ENCODE data around the gene CHST15. TPM values are rescaled to one million over a fixed set of nuclear protein-coding genes. Genes with fewer than 3 reads are reported as not detected.
A peak's percentile ranks its signal among the peaks of the same experiment; 100 is the strongest.

CHST15 gene
- total RNA-seq, 2 experiments from 2014 or later: 14.7 to 26.4 TPM

DNA sequence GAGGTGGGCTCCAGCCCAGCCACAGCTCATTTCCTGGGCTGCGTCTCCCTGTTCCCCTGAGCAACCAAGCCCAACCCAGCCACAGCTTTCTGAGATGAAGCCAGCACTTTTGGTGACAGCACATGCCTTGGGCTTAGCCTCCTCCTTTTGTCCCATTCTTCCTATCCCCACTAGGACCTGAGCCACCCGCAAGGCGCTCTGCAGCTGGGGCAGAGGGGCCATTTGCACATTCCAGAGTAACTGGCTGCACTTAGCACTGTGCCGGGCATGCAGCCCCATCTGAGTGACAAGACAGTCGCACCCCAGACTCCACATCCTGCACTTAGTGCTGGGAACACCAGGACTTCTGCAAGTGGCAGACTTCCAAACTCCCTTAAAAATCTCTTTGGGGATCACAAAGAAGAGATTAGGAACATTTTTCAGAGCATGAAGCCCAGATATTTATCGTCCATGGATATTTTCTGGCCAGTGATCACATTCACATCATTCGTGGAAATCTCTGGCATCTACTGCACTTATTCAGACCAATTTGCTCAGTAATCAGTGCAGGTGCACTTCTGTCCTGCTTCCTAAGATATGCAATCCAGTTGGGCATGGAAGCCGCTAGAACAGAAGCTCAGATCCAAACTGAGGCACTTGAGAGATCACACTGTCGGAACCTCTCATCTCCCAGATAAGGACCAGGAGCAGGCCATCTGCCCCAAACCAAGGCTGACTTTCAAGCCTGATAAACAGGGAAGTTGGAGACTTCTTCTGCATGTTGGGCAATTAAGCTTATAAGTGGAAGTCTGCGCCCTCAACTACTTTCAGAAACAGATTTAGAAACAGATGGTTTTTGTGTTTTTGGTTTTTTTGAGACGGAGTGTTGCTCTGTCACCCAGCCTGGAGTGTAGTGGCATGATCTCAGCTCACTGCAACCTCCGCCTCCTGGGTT, 26.4 kb downstream of the CHST15 start:
- BruUV-seq (replicated peaks): no TSS peak

DNA sequence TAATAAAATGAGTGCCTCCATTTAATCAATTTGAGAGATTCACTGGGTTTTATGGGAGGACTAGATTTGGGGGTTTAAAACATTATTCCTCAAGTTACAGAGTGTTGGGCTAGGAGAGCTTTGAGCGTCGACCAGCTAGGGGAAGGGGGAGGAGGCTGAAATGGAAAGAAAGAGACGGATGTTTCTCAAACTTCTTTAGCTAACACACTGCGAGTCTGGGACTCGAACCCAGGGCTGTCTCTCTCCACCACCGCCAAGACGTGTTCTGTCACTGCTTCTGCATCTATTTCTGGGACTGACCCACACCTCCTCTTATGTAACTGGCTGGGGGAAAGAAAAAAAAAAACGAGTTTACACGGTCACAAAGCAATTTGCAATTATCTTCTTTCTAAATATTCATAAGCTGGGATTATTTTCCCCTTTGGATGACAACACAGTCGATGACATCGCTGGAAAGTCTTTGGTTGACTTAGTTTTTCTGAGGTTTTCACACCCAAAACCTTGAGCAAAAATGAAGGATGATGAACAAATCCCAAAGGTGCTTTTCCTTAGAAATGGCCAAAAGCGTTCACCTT, 27.2 kb downstream of the CHST15 start:
- no TSS peak for BruUV-seq (replicated peaks)
- H3K27ac ChIP-seq (ENCODE audit: low read depth, low read length, poor library complexity, severe bottlenecking): peak overlapping the region; percentile 85
- peak overlapping the region; percentile 86 for H3K4me2 ChIP-seq (ENCODE audit: low read length)
- ChIA-PET POLR2A (interaction anchor here (0.9 to 5.1 kb wide), 8 partner anchors 12 to 40 kb away, joined by 3 to 54 read pairs (median 6); no protein-coding TSS in a partner anchor), CTCF (ENCODE audit: unreplicated experiment) (interaction anchor here (0.7 to 0.9 kb wide), 2 partner anchors 11 to 39 kb away, joined by 3 read pairs; no protein-coding TSS in a partner anchor)
- intact Hi-C loops (cut with micrococcal nuclease; ENCODE audit: unreplicated experiment): no loop called here
- peaks cover 88% of the 10 kb centered on the region for H3K4me1 ChIP-seq (ENCODE audit: insufficient read depth, low read length, poor library complexity, severe bottlenecking)
- peaks cover 38% of the 10 kb centered on the region; the same call in 1 of the 2 replicates for H3K79me2 ChIP-seq (ENCODE audit: insufficient read depth, low read depth, low read length)
- TF ChIP-seq, protein P1, sequence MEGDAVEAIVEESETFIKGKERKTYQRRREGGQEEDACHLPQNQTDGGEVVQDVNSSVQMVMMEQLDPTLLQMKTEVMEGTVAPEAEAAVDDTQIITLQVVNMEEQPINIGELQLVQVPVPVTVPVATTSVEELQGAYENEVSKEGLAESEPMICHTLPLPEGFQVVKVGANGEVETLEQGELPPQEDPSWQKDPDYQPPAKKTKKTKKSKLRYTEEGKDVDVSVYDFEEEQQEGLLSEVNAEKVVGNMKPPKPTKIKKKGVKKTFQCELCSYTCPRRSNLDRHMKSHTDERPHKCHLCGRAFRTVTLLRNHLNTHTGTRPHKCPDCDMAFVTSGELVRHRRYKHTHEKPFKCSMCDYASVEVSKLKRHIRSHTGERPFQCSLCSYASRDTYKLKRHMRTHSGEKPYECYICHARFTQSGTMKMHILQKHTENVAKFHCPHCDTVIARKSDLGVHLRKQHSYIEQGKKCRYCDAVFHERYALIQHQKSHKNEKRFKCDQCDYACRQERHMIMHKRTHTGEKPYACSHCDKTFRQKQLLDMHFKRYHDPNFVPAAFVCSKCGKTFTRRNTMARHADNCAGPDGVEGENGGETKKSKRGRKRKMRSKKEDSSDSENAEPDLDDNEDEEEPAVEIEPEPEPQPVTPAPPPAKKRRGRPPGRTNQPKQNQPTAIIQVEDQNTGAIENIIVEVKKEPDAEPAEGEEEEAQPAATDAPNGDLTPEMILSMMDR (conservative IDR thresholded peaks at IDR 0.05; ENCODE audit: low read length): no peak
- TF ChIP-seq EZH2phosphoT487 (IDR thresholded peaks at IDR 0.05; ENCODE audit: borderline replicate concordance, low read depth, low read length): no peak
- H3K9me3 ChIP-seq (ENCODE audit: low read length): no peaks in the 10 kb centered on the region
- H3K4me3 ChIP-seq (ENCODE audit: low read depth, low read length, poor library complexity, severe bottlenecking): peak overlapping the region; percentile 57
- H2AFZ ChIP-seq (ENCODE audit: low read length): peak overlapping the region; percentile 40; the same call in 1 of the 2 replicates
- no peaks in the 10 kb centered on the region for H3K36me3 ChIP-seq (ENCODE audit: insufficient read depth, low read length)
- H3K9me2 ChIP-seq (ENCODE audit: insufficient read depth, low read length): no peaks in the 10 kb centered on the region
- DNase-seq (ENCODE audit: low spot score): no peak
- no peaks in the 10 kb centered on the region for H4K20me1 ChIP-seq (ENCODE audit: insufficient read depth, low read length)

More for the DNA sequence above, 26.4 kb downstream of the CHST15 start:
- Histone ChIP-seq H3K4me2 (ENCODE audit: low read length) (peak overlapping the region; percentile 86), H3K9me2 (ENCODE audit: insufficient read depth, low read length) (no peaks in the 10 kb centered on the region), H3K36me3 (ENCODE audit: insufficient read depth, low read length) (no peaks in the 10 kb centered on the region), H3K4me3 (ENCODE audit: low read depth, low read length, poor library complexity, severe bottlenecking) (peak overlapping the region; percentile 57), H4K20me1 (ENCODE audit: insufficient read depth, low read length) (no peaks in the 10 kb centered on the region), H3K9me3 (ENCODE audit: low read length) (no peaks in the 10 kb centered on the region), H3K27ac (ENCODE audit: low read depth, low read length, poor library complexity, severe bottlenecking) (peak overlapping the region; percentile 85), H3K79me2 (ENCODE audit: insufficient read depth, low read depth, low read length) (peaks cover 41% of the 10 kb centered on the region; the same call in 1 of the 2 replicates), H2AFZ (ENCODE audit: low read length) (no peak overlapping the region; the same call in 1 of the 2 replicates), H3K4me1 (ENCODE audit: insufficient read depth, low read length, poor library complexity, severe bottlenecking) (peaks cover 97% of the 10 kb centered on the region)
- CTCF ChIA-PET (ENCODE audit: unreplicated experiment): interaction anchor here (0.7 to 0.9 kb wide), 2 partner anchors 10 to 38 kb away, joined by 3 read pairs; no protein-coding TSS in a partner anchor
- intact Hi-C loops (cut with micrococcal nuclease; ENCODE audit: unreplicated experiment): no loop called here
- POLR2A ChIA-PET: interaction anchor here (0.6 to 5.1 kb wide), 8 partner anchors 11 to 330 kb away, joined by 3 to 54 read pairs (median 6); no protein-coding TSS in a partner anchor
- peak; percentile 72 for DNase-seq (ENCODE audit: low spot score)
- TF ChIP-seq, protein P1 (conservative IDR thresholded peaks at IDR 0.05; ENCODE audit: low read length): no peak
- no peak for TF ChIP-seq EZH2phosphoT487 (IDR thresholded peaks at IDR 0.05; ENCODE audit: borderline replicate concordance, low read depth, low read length)
